WTC11 (cell line): ENCODE measurements around the gene NRXN3. TPM values are rescaled to one million over a fixed set of nuclear protein-coding genes. Genes with fewer than 3 reads are reported as not detected.

Source experiments
- ATAC-seq: fragments of 200-7000 bp; cut with Tn5 transposase; 2 replicates; pipeline ENCODE4 v1.10.0; 2021; ENCODE audit warnings: mild to moderate bottlenecking, moderate library complexity
- CTCF ChIA-PET: fragments of 300-600 bp; sonication (Branson Sonifier 250); formaldehyde crosslinking; loops from one replicate; lab custom pipeline; 2021; ENCODE audit warnings: antibody characterized with exemption; lab: Charles Lee
- POLR2A ChIA-PET: fragments of 350-600 bp; sonication (Branson Sonifier 250); formaldehyde crosslinking; loops from one replicate; lab custom pipeline; 2021; ENCODE audit warnings: antibody characterized with exemption; lab: Charles Lee
- DNase-seq: peaks from one replicate; pipeline ENCODE4 v3.0.0; 2021; ENCODE audit warnings: low spot score
- H3K27ac Mint-ChIP-seq: 2 replicates; pipeline ENCODE4 v1.8.0; 2021; ENCODE audit warnings: mixed read lengths
- H3K27me3 Mint-ChIP-seq: 2 replicates; pipeline ENCODE4 v1.8.0; 2021; ENCODE audit warnings: low read depth, mild to moderate bottlenecking, moderate library complexity, mixed read lengths
- H3K36me3 Mint-ChIP-seq: 2 replicates; pipeline ENCODE4 v1.8.0; 2021; ENCODE audit warnings: mixed read lengths
- H3K4me1 Mint-ChIP-seq: 2 replicates; pipeline ENCODE4 v1.8.0; 2022; ENCODE audit warnings: mixed read lengths
- H3K4me3 Mint-ChIP-seq: 2 replicates; pipeline ENCODE4 v1.8.0; 2021; ENCODE audit warnings: mild to moderate bottlenecking, moderate library complexity, mixed read lengths
- H3K9me3 Mint-ChIP-seq: 2 replicates; pipeline ENCODE4 v1.8.0; 2021; ENCODE audit warnings: mixed read lengths
- ATF2 ChIP-seq: sonication (generic); formaldehyde crosslinking; IDR thresholded peaks from 2 replicates; pipeline ENCODE4 v1.8.1; 2022; ENCODE audit warnings: low read depth, missing genetic modification reagents, borderline replicate concordance
- ATF6 ChIP-seq: sonication (generic); formaldehyde crosslinking; IDR thresholded peaks from 2 replicates; pipeline ENCODE4 v1.8.1; 2023; ENCODE audit warnings: mild to moderate bottlenecking, missing genetic modification reagents
- CREB1 ChIP-seq: sonication (generic); formaldehyde crosslinking; IDR thresholded peaks from 2 replicates; pipeline ENCODE4 v1.8.0; 2023; ENCODE audit warnings: mild to moderate bottlenecking, missing genetic modification reagents
- ELF4 ChIP-seq: sonication (generic); formaldehyde crosslinking; IDR thresholded peaks from 2 replicates; pipeline ENCODE4 v1.8.1; 2022; ENCODE audit warnings: low read depth, mild to moderate bottlenecking, moderate library complexity, missing genetic modification reagents
- FOXJ3 ChIP-seq: sonication (generic); formaldehyde crosslinking; IDR thresholded peaks from 2 replicates; pipeline ENCODE4 v1.9.0; 2021; ENCODE audit warnings: missing genetic modification reagents, mild to moderate bottlenecking, borderline replicate concordance
- GTF2I ChIP-seq: fragments of 250-450 bp; sonication (Bioruptor Pico); conservative IDR thresholded peaks from 2 replicates; pipeline ENCODE4 v1.4.0; 2021; ENCODE audit warnings: mild to moderate bottlenecking
- HMGXB4 ChIP-seq: sonication (generic); formaldehyde crosslinking; IDR thresholded peaks from 2 replicates; pipeline ENCODE4 v1.8.1; 2023; ENCODE audit warnings: mild to moderate bottlenecking, moderate library complexity, missing genetic modification reagents
- IRF1 ChIP-seq: sonication (generic); formaldehyde crosslinking; IDR thresholded peaks from 2 replicates; pipeline ENCODE4 v1.8.0; 2023; ENCODE audit warnings: missing genetic modification reagents
- IRF2 ChIP-seq: sonication (generic); formaldehyde crosslinking; IDR thresholded peaks from 2 replicates; pipeline ENCODE4 v1.8.0; 2022; ENCODE audit warnings: low read depth, missing genetic modification reagents, borderline replicate concordance
- MXD4 ChIP-seq: fragments of 250-450 bp; sonication (Bioruptor Pico); IDR thresholded peaks from 2 replicates; pipeline ENCODE4 v1.8.0; 2021; ENCODE audit warnings: mild to moderate bottlenecking, moderate library complexity, borderline replicate concordance
- NFATC4 ChIP-seq: fragments of 250-450 bp; sonication (Bioruptor Pico); IDR thresholded peaks from 2 replicates; pipeline ENCODE4 v1.9.0; 2021; ENCODE audit warnings: mild to moderate bottlenecking
- NR1H2 ChIP-seq: sonication (generic); formaldehyde crosslinking; IDR thresholded peaks from 2 replicates; pipeline ENCODE4 v1.9.0; 2021; ENCODE audit warnings: mild to moderate bottlenecking, moderate library complexity, missing genetic modification reagents
- PRRX2 ChIP-seq: fragments of 250-450 bp; sonication (Bioruptor Pico); IDR thresholded peaks from 2 replicates; pipeline ENCODE4 v1.8.0; 2021; ENCODE audit warnings: mild to moderate bottlenecking
- USF1 ChIP-seq: sonication (generic); formaldehyde crosslinking; IDR thresholded peaks from 2 replicates; pipeline ENCODE4 v1.8.0; 2022; ENCODE audit warnings: mild to moderate bottlenecking, missing genetic modification reagents
- USF2 ChIP-seq: sonication (generic); formaldehyde crosslinking; IDR thresholded peaks from 2 replicates; pipeline ENCODE4 v1.8.1; 2023; ENCODE audit warnings: mild to moderate bottlenecking, missing genetic modification reagents, moderate library complexity
- ZMAT4 ChIP-seq: fragments of 250-450 bp; sonication (Bioruptor Pico); IDR thresholded peaks from 2 replicates; pipeline ENCODE4 v1.9.0; 2021; ENCODE audit warnings: mild to moderate bottlenecking
- ZNF317 ChIP-seq: sonication (generic); formaldehyde crosslinking; IDR thresholded peaks from 2 replicates; pipeline ENCODE4 v1.8.1; 2023; ENCODE audit warnings: low read depth, mild to moderate bottlenecking, moderate library complexity, missing genetic modification reagents, borderline replicate concordance
- ZNF423 ChIP-seq: fragments of 250-450 bp; sonication (Bioruptor Pico); IDR thresholded peaks from 2 replicates; pipeline ENCODE4 v2.1.2; 2022; ENCODE audit warnings: mild to moderate bottlenecking, moderate library complexity
- ZNF532 ChIP-seq: fragments of 250-450 bp; sonication (Bioruptor Pico); IDR thresholded peaks from 2 replicates; pipeline ENCODE4 v1.9.0; 2021; ENCODE audit warnings: mild to moderate bottlenecking, borderline replicate concordance
- ZNF671 ChIP-seq: fragments of 250-450 bp; sonication (Bioruptor Pico); IDR thresholded peaks from 2 replicates; pipeline ENCODE4 v1.8.0; 2021; ENCODE audit warnings: mild to moderate bottlenecking
- total RNA-seq: library from RNA; stranded (reverse); gene quantifications from 3 replicates; pipeline ENCODE4 v1.2.3, GENCODE V29; 2021

NRXN3 gene
- total RNA-seq, 1 experiment from 2014 or later, result 3.0 TPM

- ChIA-PET POLR2A (interaction anchor here (0.6 kb wide), 1 partner anchor 157 kb away, joined by 4 read pairs; no protein-coding TSS in a partner anchor), CTCF (no interaction called here)
- H3K27me3 Mint-ChIP-seq, result no peaks in the 10 kb centered on the region; the same call in 1 of the 2 replicates
- DNase-seq, result no peak
- H3K9me3 Mint-ChIP-seq, result peaks cover 32% of the 10 kb centered on the region
- no peak for ATAC-seq
- no peak overlapping the region for H3K27ac Mint-ChIP-seq
- peaks cover 9% of the 10 kb centered on the region for H3K4me1 Mint-ChIP-seq
- H3K4me3 Mint-ChIP-seq, result no peak overlapping the region
- TF ChIP-seq ZNF532 (CRISPR knock-in tag), result no peak
- no peak for TF ChIP-seq CREB1 (CRISPR knock-in tag)
- no peak for TF ChIP-seq ZMAT4 (CRISPR knock-in tag)
- no peak for TF ChIP-seq IRF1 (CRISPR knock-in tag)
- no peak for TF ChIP-seq ATF6 (CRISPR knock-in tag)
- TF ChIP-seq ATF2 (CRISPR knock-in tag), result no peak
- TF ChIP-seq ZNF671 (CRISPR knock-in tag), result no peak
- TF ChIP-seq ZNF423 (CRISPR knock-in tag), result no peak
- TF ChIP-seq ZNF317, result no peak
- TF ChIP-seq USF2 (CRISPR knock-in tag), result no peak
- TF ChIP-seq GTF2I (CRISPR knock-in tag), result no peak
- no peak for TF ChIP-seq FOXJ3
- TF ChIP-seq HMGXB4, result no peak
- no peak for TF ChIP-seq NR1H2 (CRISPR knock-in tag)
- peaks cover 8% of the 10 kb centered on the region for H3K36me3 Mint-ChIP-seq
Measured at GRCh38 chr14:79783041-79783440, 1612.9 kb downstream of the NRXN3 start.

GRCh38 chr14:79786522-79786921 is 1616.3 kb downstream of the NRXN3 start:
- ChIA-PET POLR2A (no interaction called here), CTCF (no interaction called here)
- Mint-ChIP-seq H3K36me3 (peaks cover 22% of the 10 kb centered on the region), H3K9me3 (peaks cover 43% of the 10 kb centered on the region), H3K4me1 (peaks cover 9% of the 10 kb centered on the region), H3K27ac (no peak overlapping the region), H3K27me3 (no peaks in the 10 kb centered on the region), H3K4me3 (no peak overlapping the region)
- ATAC-seq (no peak), DNase-seq (no peak)
- TF ChIP-seq IRF2 (no peak), PRRX2 (CRISPR knock-in tag) (no peak), MXD4 (CRISPR knock-in tag) (no peak), IRF1 (CRISPR knock-in tag) (no peak), ELF4 (no peak), USF1 (CRISPR knock-in tag) (no peak), GTF2I (CRISPR knock-in tag) (no peak), ATF2 (CRISPR knock-in tag) (no peak), NFATC4 (CRISPR knock-in tag) (no peak)
